ENCODE data around the gene NAIF1.

The NAIF1 gene

DNA sequence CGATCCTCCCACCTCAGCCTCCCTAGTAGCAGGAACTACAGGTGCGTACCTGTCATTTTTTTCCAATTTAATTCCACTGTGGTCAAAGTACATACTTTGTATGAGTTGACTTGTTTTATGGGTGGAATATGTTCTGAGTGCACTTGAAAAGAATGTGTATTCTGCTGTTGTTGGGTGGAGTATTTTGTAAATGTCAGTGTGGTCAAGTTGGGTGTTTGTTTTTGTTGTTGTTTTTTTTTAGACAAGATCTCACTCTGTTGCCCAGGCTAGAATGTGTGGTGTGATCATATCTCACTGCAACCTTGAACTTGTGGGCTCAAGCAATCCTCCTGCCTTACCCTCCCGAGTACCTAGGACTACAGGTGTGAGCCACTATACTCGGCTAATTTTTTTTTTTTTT lies 18.8 kb upstream of the NAIF1 start:
- TF ChIP-seq SIN3A (IDR thresholded peaks at IDR 0.05; ENCODE audit: borderline replicate concordance, insufficient read depth, low read length) (no peak), REST (IDR thresholded peaks at IDR 0.05; ENCODE audit: insufficient read depth in 1 of 2, low read depth in 2 of 2, low read length in 2 of 2) (no peak), TAF1 (IDR thresholded peaks at IDR 0.05; ENCODE audit: borderline replicate concordance, insufficient read depth, low read length) (no peak), FOXP2 (optimal IDR thresholded peaks at IDR 0.05; ENCODE audit: borderline replicate concordance, extremely low read depth, extremely low read length, insufficient read depth) (no peak), POLR2AphosphoS5 (IDR thresholded peaks at IDR 0.05; ENCODE audit: low read depth, low read length) (no peak)

DNA sequence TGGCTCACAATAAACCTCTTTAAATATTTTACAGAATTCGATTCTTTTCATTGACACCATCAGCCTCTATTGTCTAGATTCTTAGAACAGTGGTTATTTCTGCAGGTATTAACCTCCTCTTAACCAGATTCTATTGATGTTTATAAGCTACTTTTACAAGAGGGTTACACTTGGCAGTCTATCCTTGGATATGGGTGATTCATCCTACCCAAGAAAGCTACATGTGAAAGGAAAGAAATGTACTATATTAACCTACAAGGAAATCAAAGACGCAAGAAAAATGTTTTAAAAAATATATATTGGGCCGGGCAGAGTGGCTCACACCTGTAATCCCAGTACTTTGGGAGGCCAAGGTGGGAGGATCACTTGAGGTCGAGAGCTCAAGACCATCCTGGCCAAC lies 17.6 kb upstream of the NAIF1 start:
- no peak for TF ChIP-seq TAF1 (IDR thresholded peaks at IDR 0.05; ENCODE audit: borderline replicate concordance, insufficient read depth, low read length)
- no peak for TF ChIP-seq SIN3A (IDR thresholded peaks at IDR 0.05; ENCODE audit: borderline replicate concordance, insufficient read depth, low read length)
- TF ChIP-seq REST (IDR thresholded peaks at IDR 0.05; ENCODE audit: insufficient read depth in 1 of 2, low read depth in 2 of 2, low read length in 2 of 2) = no peak
- TF ChIP-seq POLR2AphosphoS5 (IDR thresholded peaks at IDR 0.05; ENCODE audit: low read depth, low read length) = no peak
- no peak for TF ChIP-seq FOXP2 (optimal IDR thresholded peaks at IDR 0.05; ENCODE audit: borderline replicate concordance, extremely low read depth, extremely low read length, insufficient read depth)

DNA sequence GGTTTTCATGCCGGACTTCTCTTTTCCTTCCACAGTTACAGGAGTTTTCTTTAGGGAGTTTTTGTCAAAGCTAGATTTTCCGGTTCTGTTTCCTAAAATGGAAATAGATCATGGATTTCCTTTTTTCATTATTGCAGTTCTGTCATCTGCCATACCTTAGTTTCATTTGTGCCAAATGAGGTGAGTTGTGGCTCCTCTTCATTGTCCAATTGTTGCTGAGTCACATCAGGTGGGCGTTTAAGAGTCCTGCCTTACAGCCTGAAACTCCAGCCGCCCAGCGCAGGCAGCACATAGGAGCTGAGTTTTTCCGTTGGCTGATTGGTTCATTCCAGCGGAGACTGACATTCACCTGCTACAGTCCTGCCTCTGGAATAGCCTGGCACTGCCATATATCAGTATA lies 15.0 kb upstream of the NAIF1 start:
- no peak for TF ChIP-seq POLR2AphosphoS5 (IDR thresholded peaks at IDR 0.05; ENCODE audit: low read depth, low read length)
- no peak for TF ChIP-seq SIN3A (IDR thresholded peaks at IDR 0.05; ENCODE audit: borderline replicate concordance, insufficient read depth, low read length)
- TF ChIP-seq REST (IDR thresholded peaks at IDR 0.05; ENCODE audit: insufficient read depth in 1 of 2, low read depth in 2 of 2, low read length in 2 of 2) = no peak
- TF ChIP-seq FOXP2 (optimal IDR thresholded peaks at IDR 0.05; ENCODE audit: borderline replicate concordance, extremely low read depth, extremely low read length, insufficient read depth) = no peak
- no peak for TF ChIP-seq TAF1 (IDR thresholded peaks at IDR 0.05; ENCODE audit: borderline replicate concordance, insufficient read depth, low read length)

DNA sequence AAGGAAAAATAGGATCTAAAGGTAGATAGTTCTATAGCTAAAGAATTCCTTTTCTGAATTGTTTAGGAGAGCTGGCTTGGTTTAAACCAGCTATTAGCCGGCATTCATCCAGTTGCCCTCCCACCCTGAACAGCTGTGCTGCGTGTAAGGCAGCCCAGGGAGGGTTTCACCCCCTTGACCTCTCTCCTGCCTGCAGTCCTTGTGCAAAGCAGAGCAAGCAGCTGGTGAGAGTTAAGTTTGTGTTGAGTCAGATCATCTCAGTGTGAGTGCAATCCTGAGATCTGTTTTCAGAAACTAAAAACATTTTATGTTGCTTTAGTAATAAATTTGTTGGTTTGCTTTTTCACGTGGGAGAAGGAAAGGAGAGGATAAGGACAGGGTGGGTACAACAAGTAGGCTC lies 13.9 kb upstream of the NAIF1 start:
- TF ChIP-seq TAF1 (IDR thresholded peaks at IDR 0.05; ENCODE audit: borderline replicate concordance, insufficient read depth, low read length) = no peak
- no peak for TF ChIP-seq POLR2AphosphoS5 (IDR thresholded peaks at IDR 0.05; ENCODE audit: low read depth, low read length)
- TF ChIP-seq REST (IDR thresholded peaks at IDR 0.05; ENCODE audit: insufficient read depth in 1 of 2, low read depth in 2 of 2, low read length in 2 of 2) = no peak
- no peak for TF ChIP-seq SIN3A (IDR thresholded peaks at IDR 0.05; ENCODE audit: borderline replicate concordance, insufficient read depth, low read length)
- TF ChIP-seq FOXP2 (optimal IDR thresholded peaks at IDR 0.05; ENCODE audit: borderline replicate concordance, extremely low read depth, extremely low read length, insufficient read depth) = no peak

DNA sequence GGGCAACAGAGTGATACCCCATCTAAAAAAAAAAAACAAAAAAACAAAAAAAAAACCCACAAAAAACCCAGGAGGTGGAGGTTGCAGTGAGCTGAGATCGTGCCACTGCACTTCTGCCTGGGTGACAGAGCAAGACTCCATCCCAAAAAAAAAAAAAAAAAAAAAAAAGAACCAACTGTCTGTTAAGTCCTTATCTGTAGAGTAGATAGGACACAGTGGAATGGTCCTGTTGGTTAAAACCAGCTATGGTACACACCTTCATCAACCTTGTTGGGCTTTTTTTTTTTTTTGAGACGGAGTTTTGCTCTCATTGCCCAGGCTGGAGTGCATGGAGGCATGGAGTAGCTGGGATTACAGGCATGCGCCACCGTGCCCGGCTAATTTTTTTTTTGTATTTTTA lies 13.1 kb upstream of the NAIF1 start:
- TF ChIP-seq FOXP2 (optimal IDR thresholded peaks at IDR 0.05; ENCODE audit: borderline replicate concordance, extremely low read depth, extremely low read length, insufficient read depth) (no peak), REST (IDR thresholded peaks at IDR 0.05; ENCODE audit: insufficient read depth in 1 of 2, low read depth in 2 of 2, low read length in 2 of 2) (no peak), SIN3A (IDR thresholded peaks at IDR 0.05; ENCODE audit: borderline replicate concordance, insufficient read depth, low read length) (no peak), POLR2AphosphoS5 (IDR thresholded peaks at IDR 0.05; ENCODE audit: low read depth, low read length) (no peak), TAF1 (IDR thresholded peaks at IDR 0.05; ENCODE audit: borderline replicate concordance, insufficient read depth, low read length) (no peak)

Data from PFSK-1 (cell line).